Skeletal muscle satellite cell (primary cell): Measurements from ENCODE around the gene CMTM5.

Experiments
- H3K27me3 ChIP-seq: 2 replicates; pipeline ENCODE4 v1.7.0; 2013; ENCODE audit warnings: low read length; ENCODE audit not compliant: control insufficient read depth, insufficient read depth
- H3K36me3 ChIP-seq: 2 replicates; pipeline ENCODE4 v1.7.0; 2013; ENCODE audit warnings: mild to moderate bottlenecking, control low read depth, low read length; ENCODE audit not compliant: insufficient read depth
- H3K4me1 ChIP-seq: 2 replicates; pipeline ENCODE4 v1.7.0; 2013; ENCODE audit warnings: low read length; ENCODE audit not compliant: control insufficient read depth, insufficient read depth
- H3K4me2 ChIP-seq: 2 replicates; pipeline ENCODE4 v1.7.0; 2013; ENCODE audit warnings: mild to moderate bottlenecking, low read length
- H3K4me3 ChIP-seq: 2 replicates; pipeline ENCODE4 v1.7.0; 2013; ENCODE audit warnings: low read length
- H3K9ac ChIP-seq: 2 replicates; pipeline ENCODE4 v1.7.0; 2013; ENCODE audit warnings: mild to moderate bottlenecking, low read depth, low read length, moderate library complexity
- H3K9me3 ChIP-seq: replicated peaks from 2 replicates; pipeline ENCODE4 v1.7.0; 2013; ENCODE audit warnings: mild to moderate bottlenecking, control low read depth, low read length

The CMTM5 gene

DNA sequence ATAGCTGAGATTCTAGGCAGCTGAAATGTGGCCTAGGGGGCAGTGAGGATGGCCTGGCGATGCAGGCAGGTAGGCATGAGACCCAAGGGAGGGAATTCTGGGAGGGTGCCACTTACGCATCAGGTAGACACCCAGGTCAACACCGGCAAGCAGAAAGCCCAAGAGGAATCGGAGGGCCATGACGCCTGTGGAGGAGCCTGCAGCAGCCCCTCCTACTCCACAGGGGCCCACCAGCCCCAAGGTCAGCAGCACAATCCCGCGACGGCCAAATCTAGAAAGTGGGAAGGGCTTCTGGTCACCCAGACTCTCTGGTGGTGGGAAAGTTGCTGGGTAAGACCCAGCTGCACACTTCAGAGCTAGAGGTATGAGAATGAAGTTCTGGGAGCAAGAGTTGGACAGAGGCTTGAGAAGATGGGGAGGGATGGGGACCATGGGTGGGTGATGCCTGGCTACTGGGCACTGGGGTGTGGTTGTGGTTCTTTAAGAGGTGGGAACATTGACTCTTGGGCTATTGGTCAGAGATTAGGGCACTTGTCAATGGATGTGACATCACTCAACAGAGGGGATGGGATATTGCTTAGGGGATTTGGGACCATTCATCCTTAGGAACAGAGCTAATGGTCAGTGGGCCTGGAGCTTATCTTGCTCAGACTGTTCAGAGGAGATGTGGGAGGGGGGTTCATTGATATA lies 27.5 kb upstream of the CMTM5 start:
- Histone ChIP-seq H3K4me1 (peaks cover 7% of the 10 kb centered on the region), H3K9ac (no peak overlapping the region), H3K9me3 (no peaks in the 10 kb centered on the region)

DNA sequence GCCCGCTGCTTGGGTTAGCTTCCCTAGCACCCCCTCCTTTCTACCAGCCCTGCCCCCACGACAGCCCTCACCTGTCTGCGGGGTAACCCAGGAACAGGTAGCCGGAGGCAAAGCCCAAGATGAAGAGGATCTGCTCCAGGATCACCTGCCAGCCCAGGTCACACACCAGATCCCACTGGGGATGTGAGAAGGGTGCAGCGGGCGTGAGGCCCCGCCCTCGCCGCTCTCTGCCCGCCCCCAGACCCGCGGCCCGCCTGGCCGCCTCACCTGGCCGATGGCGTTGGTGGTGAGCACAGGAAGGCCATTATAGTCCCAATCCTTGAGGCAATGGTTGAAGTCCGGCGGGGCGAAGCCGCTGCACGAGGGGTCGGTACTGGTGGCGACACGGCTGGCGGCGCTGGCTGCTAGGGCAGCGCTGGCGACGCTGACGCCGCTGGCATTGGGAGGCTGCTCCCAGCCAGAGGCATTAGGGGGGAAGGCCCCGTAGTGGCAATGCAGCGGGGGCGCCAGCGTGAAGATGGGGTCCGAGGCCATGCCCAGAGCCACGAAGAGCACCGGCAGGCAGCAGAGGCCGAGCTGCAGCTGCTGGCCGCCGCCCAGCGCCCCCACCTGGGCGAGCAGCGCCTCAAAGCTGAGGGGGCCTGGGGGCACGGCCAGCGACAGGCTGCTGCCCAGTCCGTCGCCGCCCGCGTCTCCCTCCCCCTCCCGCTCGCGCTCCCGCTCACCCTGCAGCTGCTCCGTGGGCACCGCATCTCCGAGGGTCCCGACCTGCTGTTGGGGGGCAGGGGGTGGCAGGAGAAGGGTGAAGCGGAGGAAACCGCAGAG lies 25.0 kb upstream of the CMTM5 start:
- peak overlapping the region; percentile 91 for H3K4me2 ChIP-seq
- H3K4me1 ChIP-seq = peaks cover 7% of the 10 kb centered on the region
- H3K4me3 ChIP-seq = peak overlapping the region; percentile 79
- H3K9me3 ChIP-seq = no peaks in the 10 kb centered on the region
- peaks cover 42% of the 10 kb centered on the region for H3K27me3 ChIP-seq
- peak overlapping the region; percentile 18 for H3K9ac ChIP-seq
- H3K36me3 ChIP-seq = no peaks in the 10 kb centered on the region

More for the DNA sequence above, 27.5 kb upstream of the CMTM5 start:
- H3K27me3 ChIP-seq = peaks cover 20% of the 10 kb centered on the region
- no peaks in the 10 kb centered on the region for H3K36me3 ChIP-seq
- H3K4me2 ChIP-seq = no peak overlapping the region
- H3K4me3 ChIP-seq = no peak overlapping the region

DNA sequence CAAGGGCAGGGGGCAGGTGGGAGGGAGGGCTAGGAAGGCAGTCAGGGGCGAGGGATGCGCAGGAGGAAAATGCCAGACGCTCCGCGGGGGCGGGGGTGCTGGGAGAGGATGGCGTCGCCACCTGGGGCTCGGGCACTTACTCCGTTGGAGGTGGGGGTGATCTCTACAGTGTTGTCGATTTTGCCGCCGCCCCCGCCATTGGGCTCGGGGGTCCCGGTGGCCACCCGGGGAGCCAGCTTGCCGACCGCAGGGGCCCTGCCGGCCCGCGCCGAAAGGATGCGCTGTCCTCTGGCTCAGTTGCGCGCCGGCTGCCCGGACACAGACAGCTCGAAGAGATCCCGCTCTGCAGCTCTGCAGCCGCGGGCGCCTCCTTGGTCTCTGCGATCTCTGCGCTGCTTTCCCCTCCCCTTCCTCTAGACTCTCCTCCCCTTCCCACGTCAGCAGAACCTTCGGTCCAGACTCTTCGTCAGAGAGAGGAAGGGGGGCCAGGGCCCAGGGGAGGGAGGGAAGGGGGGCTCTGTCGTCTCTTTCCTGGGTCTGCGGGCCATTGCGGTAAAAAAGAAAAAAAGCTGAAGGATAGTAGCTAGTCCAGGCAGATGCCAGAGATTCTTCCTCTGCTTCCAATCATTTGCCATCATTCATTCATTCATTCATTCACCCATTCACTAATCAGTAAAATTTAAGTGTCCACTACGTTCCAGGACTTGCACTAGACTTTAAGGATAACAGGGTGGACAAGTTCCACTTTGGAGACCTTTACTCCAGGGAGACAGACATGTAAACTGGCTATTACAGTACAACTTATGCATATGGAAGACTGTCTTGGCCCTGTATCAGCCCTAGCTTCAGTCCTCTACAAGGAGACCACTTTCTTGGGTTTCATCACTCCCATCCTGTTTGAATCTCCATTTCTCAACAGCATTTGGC lies 24.1 kb upstream of the CMTM5 start, which contains the start of gene SLC22A17:
TSS of gene SLC22A17 (minus strand) at position 382 of the 927 bp plus-strand sequence.
- H3K9ac ChIP-seq = peak within 1 kb of the TSS; percentile 18
- H3K36me3 ChIP-seq = no peaks in the 10 kb centered on the region
- H3K4me2 ChIP-seq = peak within 1 kb of the TSS; percentile 91
- H3K4me3 ChIP-seq = peak within 1 kb of the TSS; percentile 79
- H3K27me3 ChIP-seq = peaks cover 42% of the 10 kb centered on the region
- H3K4me1 ChIP-seq = peaks cover 7% of the 10 kb centered on the region
- H3K9me3 ChIP-seq = no peaks in the 10 kb centered on the region

DNA sequence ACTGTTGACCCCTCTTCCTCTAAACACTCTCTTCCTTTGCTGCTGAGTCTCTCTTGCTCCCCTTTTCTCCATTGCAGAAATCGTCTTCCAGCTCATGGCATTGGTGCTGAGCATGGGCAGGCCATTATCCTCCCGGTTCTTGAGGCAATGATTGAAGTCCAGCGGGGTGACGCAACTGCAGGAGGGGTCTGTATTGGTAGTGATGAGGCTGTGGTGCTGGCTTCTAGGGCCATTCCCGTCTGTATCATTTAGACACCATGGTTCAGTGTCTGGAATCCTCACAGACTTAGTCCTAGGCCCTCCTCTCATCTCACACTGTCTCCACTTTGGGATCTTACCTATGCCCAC lies 23.4 kb upstream of the CMTM5 start:
- no peak overlapping the region for H3K9ac ChIP-seq
- no peaks in the 10 kb centered on the region for H3K36me3 ChIP-seq
- no peaks in the 10 kb centered on the region for H3K9me3 ChIP-seq
- H3K4me3 ChIP-seq = no peak overlapping the region
- H3K4me1 ChIP-seq = peaks cover 7% of the 10 kb centered on the region
- peaks cover 42% of the 10 kb centered on the region for H3K27me3 ChIP-seq
- H3K4me2 ChIP-seq = no peak overlapping the region

DNA sequence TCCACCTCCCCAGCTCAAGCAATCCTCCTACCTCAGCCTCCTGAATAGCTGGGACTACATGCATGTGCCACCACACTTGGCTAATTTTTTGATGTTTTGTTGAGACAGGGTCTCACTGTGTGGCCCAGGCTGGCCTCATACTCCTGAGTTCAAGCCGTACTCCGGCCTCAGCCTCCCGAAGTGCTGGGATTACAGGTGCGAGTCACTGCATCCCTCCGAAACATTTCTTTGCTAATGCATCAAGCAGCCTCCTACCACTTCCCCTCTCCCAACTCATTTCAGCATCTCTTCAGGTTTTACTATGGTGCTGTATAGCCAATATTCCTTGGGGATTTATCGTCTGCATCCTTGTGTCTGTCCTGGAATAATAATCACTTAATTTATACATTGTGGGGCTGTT lies 21.9 kb upstream of the CMTM5 start:
- H3K4me1 ChIP-seq = peaks cover 7% of the 10 kb centered on the region
- no peaks in the 10 kb centered on the region for H3K9me3 ChIP-seq

DNA sequence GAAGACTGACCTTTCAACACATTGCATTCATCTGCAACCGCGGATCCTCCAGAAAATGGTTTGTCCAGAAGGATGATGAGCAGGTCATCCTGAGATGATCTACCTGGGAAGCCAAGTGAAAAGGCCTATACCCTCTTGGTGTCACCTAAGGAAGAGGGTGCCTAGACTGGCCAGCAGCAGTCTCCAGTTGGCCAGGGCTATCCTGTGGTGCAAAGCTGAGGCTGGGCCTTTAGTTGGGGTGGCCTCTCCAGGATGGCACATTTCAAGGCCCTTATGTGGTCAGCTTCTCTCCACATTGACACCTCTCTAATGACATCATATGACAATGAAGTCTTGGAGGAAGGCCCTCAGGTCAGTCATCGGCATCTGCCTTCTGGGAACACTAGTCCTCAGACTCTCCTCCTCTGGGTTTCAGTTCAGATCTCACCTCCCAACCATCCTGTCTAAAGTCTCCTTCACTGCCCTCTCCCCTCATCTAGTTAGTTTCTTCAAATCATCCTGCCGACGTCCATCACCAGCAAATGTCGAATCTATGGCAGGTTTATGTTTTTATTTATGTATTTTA lies 20.9 kb upstream of the CMTM5 start:
- Histone ChIP-seq H3K9me3 (no peaks in the 10 kb centered on the region), H3K4me2 (no peak overlapping the region), H3K36me3 (no peaks in the 10 kb centered on the region), H3K4me1 (peaks cover 7% of the 10 kb centered on the region), H3K4me3 (no peak overlapping the region), H3K9ac (no peak overlapping the region), H3K27me3 (peaks cover 43% of the 10 kb centered on the region)

More for the DNA sequence above, 21.9 kb upstream of the CMTM5 start:
- no peak overlapping the region for H3K9ac ChIP-seq
- no peaks in the 10 kb centered on the region for H3K36me3 ChIP-seq
- H3K4me3 ChIP-seq = no peak overlapping the region
- no peak overlapping the region for H3K4me2 ChIP-seq
- peaks cover 42% of the 10 kb centered on the region for H3K27me3 ChIP-seq

DNA sequence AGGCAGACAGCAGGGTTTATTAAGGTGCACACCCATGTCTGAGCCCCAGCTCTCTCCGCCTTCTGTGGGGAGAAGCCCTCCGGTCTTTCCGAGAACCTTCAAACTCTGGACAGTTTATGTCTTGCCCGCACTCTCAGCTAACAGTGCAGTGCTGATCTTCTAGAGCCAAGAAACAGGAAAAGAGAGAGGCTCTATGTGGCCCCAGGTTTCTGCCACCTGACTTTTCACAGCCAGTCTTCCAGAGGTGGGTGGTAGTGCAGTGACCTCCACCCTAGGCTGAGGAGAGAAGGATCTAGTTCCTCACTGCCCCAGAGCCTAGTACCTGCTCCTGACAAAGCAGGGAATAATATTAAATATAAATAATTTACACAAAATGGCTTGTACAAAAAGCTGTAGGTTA lies 20.2 kb upstream of the CMTM5 start:
- Histone ChIP-seq H3K27me3 (peaks cover 44% of the 10 kb centered on the region), H3K9me3 (no peaks in the 10 kb centered on the region), H3K4me1 (peaks cover 6% of the 10 kb centered on the region), H3K9ac (no peak overlapping the region), H3K4me3 (no peak overlapping the region), H3K4me2 (no peak overlapping the region), H3K36me3 (no peaks in the 10 kb centered on the region)

DNA sequence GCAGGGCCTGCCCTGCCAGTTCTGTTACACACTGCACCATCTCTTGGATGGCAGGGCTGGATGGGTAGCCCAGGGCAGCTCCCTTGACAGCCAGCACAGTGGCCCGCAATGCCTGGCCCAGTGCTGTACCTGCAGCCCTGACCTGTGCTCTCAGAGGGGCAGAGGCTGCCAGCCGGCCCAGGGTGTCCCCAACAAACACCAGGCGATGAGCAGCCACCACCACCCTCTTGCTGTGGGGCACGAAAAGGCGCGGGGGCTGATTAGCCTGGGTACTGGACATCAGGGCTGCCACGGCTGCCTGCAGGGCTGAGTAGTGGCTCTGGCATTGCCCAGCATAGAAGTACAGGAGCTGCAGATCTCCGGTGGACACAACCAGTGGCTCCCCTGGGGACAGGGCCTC lies 19.6 kb upstream of the CMTM5 start:
- Histone ChIP-seq H3K36me3 (no peaks in the 10 kb centered on the region), H3K4me3 (no peak overlapping the region), H3K9me3 (no peaks in the 10 kb centered on the region), H3K4me1 (peaks cover under 1% of the 10 kb centered on the region), H3K27me3 (peaks cover 50% of the 10 kb centered on the region), H3K4me2 (no peak overlapping the region), H3K9ac (no peak overlapping the region)

DNA sequence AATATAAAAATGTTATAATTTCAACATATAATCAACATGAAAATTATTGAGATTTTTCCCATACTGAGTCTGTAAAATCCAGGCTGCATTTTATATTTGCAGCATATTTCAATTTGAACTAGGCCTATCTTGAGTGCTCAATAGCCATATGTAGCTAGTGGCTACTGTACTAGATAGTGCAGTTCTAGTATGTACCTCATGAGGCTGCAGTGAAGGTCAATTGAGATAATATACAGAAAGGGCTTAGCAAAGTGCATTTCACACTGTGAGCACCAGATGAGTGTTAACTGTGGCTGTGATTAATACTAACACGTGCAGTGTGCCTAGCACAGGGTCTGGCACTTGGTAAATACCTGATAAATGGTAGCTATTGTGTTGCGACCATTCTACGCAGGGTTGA lies 18.8 kb upstream of the CMTM5 start:
- H3K9me3 ChIP-seq = no peaks in the 10 kb centered on the region
- no peak overlapping the region for H3K9ac ChIP-seq
- no peak overlapping the region for H3K4me2 ChIP-seq
- no peaks in the 10 kb centered on the region for H3K4me1 ChIP-seq
- H3K4me3 ChIP-seq = no peak overlapping the region
- no peaks in the 10 kb centered on the region for H3K36me3 ChIP-seq
- peaks cover 49% of the 10 kb centered on the region for H3K27me3 ChIP-seq

DNA sequence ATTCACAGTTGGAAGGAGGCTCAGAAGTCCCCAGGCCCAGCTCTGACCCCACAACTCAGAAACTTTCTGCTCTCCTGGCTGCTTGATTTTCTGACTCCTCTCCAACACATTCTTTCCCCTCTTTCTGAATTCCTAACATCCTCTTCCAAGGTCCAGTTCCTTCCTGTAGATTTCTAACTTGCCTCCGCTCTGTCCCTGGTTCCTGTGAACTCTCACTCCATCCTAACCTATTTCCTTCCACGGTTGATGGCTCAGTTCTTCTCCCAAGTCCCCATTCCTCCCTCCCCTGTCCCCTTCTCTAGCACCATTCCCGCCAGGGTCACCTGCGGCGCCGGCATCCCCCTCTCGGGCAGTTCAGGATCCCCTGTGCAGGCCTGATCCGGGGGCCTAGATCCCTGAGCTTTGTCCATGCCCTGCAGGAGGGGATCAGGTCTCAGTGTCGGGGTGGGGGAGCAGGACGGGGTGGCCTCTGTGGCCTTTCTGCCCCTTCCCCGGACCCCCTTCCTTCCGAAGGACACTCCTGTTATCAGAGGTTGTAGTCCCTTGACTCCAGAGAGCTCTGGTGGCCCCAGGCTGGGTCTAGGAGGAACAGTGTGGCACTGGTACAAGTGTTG lies 18.2 kb upstream of the CMTM5 start:
- no peak overlapping the region for H3K4me3 ChIP-seq
- H3K27me3 ChIP-seq = peaks cover 47% of the 10 kb centered on the region
- no peaks in the 10 kb centered on the region for H3K9me3 ChIP-seq
- H3K36me3 ChIP-seq = no peaks in the 10 kb centered on the region
- H3K4me2 ChIP-seq = no peak overlapping the region
- no peak overlapping the region for H3K9ac ChIP-seq
- H3K4me1 ChIP-seq = no peaks in the 10 kb centered on the region
